K562 (cell line): Measurements from ENCODE around the gene SLC27A4. TPM values are rescaled to one million over a fixed set of nuclear protein-coding genes. Genes with fewer than 3 reads are reported as not detected.

Experiments
- ATAC-seq: fragments of 200-7000 bp; cut with Tn5 transposase; 3 replicates; pipeline ENCODE4 v1.9.1; 2020; ENCODE audit warnings: moderate library complexity
- BruUV-seq: library from RNA; stranded (reverse); fragments of 400-500 nt; replicated peaks from 2 replicates; lab custom pipeline; 2021; lab: Mats Ljungman, UMichigan
- CTCF ChIA-PET: fragments of 300-600 bp; formaldehyde crosslinking; extraction: SDS; loops from one replicate; lab custom pipeline; 2021; ENCODE audit warnings: low intra/inter-chr PET ratio; lab: Yijun Ruan, JAX
- POLR2A ChIA-PET: fragments of 300-600, 350-650 bp; sonication (Branson Sonifier 250); formaldehyde crosslinking; extraction: SDS; loops from one replicate; lab custom pipeline; 2021; ENCODE audit warnings: antibody characterized with exemption, inconsistent platforms; lab: Yijun Ruan, JAX
- DNase-seq, 4 experiments: peaks; one replicate each; pipeline versions ENCODE4 v3.0.0 to v3.0.0-alpha.2; 2011 to 2018; ENCODE audit warnings: low spot score in 3 of 4, mixed read lengths in 3 of 4; ENCODE audit errors: extremely low read depth in 1 of 4
- FAIRE-seq: peaks from 2 replicates; lab custom pipeline; 2011; peaks lifted over from hg19 to GRCh38; lab: Jason Lieb, UNC
- H2AFZ ChIP-seq: 2 replicates; pipeline ENCODE4 v1.6.0; 2011; ENCODE audit warnings: low read depth, low read length, control low read depth, inconsistent platforms
- H3K27ac ChIP-seq: fragments of 200-600 bp; 3 replicates; pipeline ENCODE4 v1.8.0; 2011; ENCODE audit warnings: low read depth, mild to moderate bottlenecking, control low read depth, inconsistent platforms, low read length, moderate library complexity, mixed read lengths; ENCODE audit errors: extremely low read depth
- H3K27me3 ChIP-seq, 2 experiments: fragments of 300-600 bp in 1 of 2; 2 replicates in 1 of 2; 3 replicates in 1 of 2; pipeline versions ENCODE4 v1.6.0 to v1.8.0; 2011; ENCODE audit warnings: inconsistent platforms in 2 of 2, low read length in 2 of 2, mild to moderate bottlenecking in 1 of 2, mixed read lengths in 1 of 2, moderate library complexity in 1 of 2; ENCODE audit not compliant: control insufficient read depth in 2 of 2, insufficient read depth in 2 of 2
- H3K36me3 ChIP-seq: fragments of 300-600 bp; 3 replicates; pipeline ENCODE4 v1.8.0; 2011; ENCODE audit warnings: mild to moderate bottlenecking, low read length, inconsistent platforms; ENCODE audit not compliant: control insufficient read depth, insufficient read depth
- H3K4me1 ChIP-seq, 2 experiments: fragments of 200-600 bp in 1 of 2; replicated peaks in 1 of 2; 2 replicates in 1 of 2; 3 replicates in 1 of 2; pipeline versions ENCODE4 v1.5.1 to v1.8.0; 2011; ENCODE audit warnings: inconsistent platforms in 2 of 2, low read length in 2 of 2, mild to moderate bottlenecking in 1 of 2, mixed read lengths in 1 of 2, moderate library complexity in 1 of 2; ENCODE audit not compliant: control insufficient read depth in 2 of 2, insufficient read depth in 2 of 2
- H3K4me2 ChIP-seq: 2 replicates; pipeline ENCODE4 v1.6.1; 2011; ENCODE audit warnings: low read length, control low read depth, inconsistent platforms, mixed read lengths; ENCODE audit not compliant: insufficient read depth
- H3K4me3 ChIP-seq: fragments of 200-600 bp; sonication (generic), shearing (Covaris generic); 2 replicates; pipeline ENCODE4 v1.5.1; 2016; ENCODE audit warnings: control low read depth, inconsistent platforms
- H3K79me2 ChIP-seq: fragments of 200-600 bp; 3 replicates; pipeline ENCODE4 v1.8.0; 2011; ENCODE audit warnings: low read length, inconsistent platforms; ENCODE audit not compliant: control insufficient read depth, insufficient read depth
- H3K9ac ChIP-seq, 2 experiments: 2 replicates each; pipeline versions ENCODE4 v1.6.0 to v1.6.1; 2011; ENCODE audit warnings: low read depth in 2 of 2, low read length in 2 of 2, control low read depth in 1 of 2, inconsistent platforms in 1 of 2, mild to moderate bottlenecking in 1 of 2, mixed read lengths in 1 of 2; ENCODE audit not compliant: insufficient read depth in 1 of 2
- H3K9me1 ChIP-seq: one replicate; pipeline ENCODE4 v1.6.0; 2011; ENCODE audit warnings: inconsistent platforms, mild to moderate bottlenecking, low read length, moderate library complexity; ENCODE audit not compliant: control insufficient read depth, insufficient read depth
- H3K9me3 ChIP-seq: replicated peaks from 2 replicates; pipeline ENCODE4 v1.5.1; 2011; ENCODE audit warnings: low read depth, low read length, inconsistent platforms; ENCODE audit not compliant: control insufficient read depth, insufficient read depth
- H4K20me1 ChIP-seq: replicated peaks from 2 replicates; pipeline ENCODE4 v1.6.1; 2011; ENCODE audit warnings: low read length, inconsistent platforms, mixed read lengths; ENCODE audit not compliant: control insufficient read depth, insufficient read depth
- BMI1 ChIP-seq: fragments of 150-350 bp; IDR thresholded peaks from 2 replicates; pipeline ENCODE4 v1.6.1; 2014; ENCODE audit warnings: low read length
- CBX1 ChIP-seq: sonication (generic); IDR thresholded peaks from 2 replicates; pipeline ENCODE4 v1.6.1; 2016; ENCODE audit warnings: antibody characterized with exemption, low read depth, mild to moderate bottlenecking
- ETV6 ChIP-seq, 3 experiments: fragments of 150-350 bp in 1 of 3; sonication (generic) in 1 of 3; formaldehyde crosslinking in 1 of 3; IDR thresholded peaks; 2 replicates each; pipeline versions ENCODE4 v1.6.1 to v1.8.0; 2014 to 2022; ENCODE audit warnings: borderline replicate concordance in 2 of 3, low read depth in 2 of 3, antibody characterized with exemption in 1 of 3, low read length in 1 of 3, mild to moderate bottlenecking in 1 of 3, missing genetic modification reagents in 1 of 3
- HCFC1 ChIP-seq: IDR thresholded peaks from 2 replicates; pipeline ENCODE4 v1.6.1; 2012; ENCODE audit warnings: low read depth, low read length, improper control_type of control experiment
- NCOA1 ChIP-seq: fragments of 450-650 bp; IDR thresholded peaks from 2 replicates; pipeline ENCODE4 v1.6.1; 2016; ENCODE audit warnings: low read depth
- PHF20 ChIP-seq: fragments of 450-650 bp; IDR thresholded peaks from 2 replicates; pipeline ENCODE4 v1.6.1; 2018; ENCODE audit not compliant: partially characterized antibody
- PHTF2 ChIP-seq: fragments of 250-450 bp; sonication (Bioruptor Pico); IDR thresholded peaks from 2 replicates; pipeline ENCODE4 v1.5.0; 2021; ENCODE audit warnings: mild to moderate bottlenecking
- SIN3A ChIP-seq, 2 experiments: fragments of 150-350 bp in 1 of 2; IDR thresholded peaks; 2 replicates each; pipeline ENCODE4 v1.6.1; 2011 to 2016; ENCODE audit warnings: borderline replicate concordance in 2 of 2, low read depth in 2 of 2, low read length in 2 of 2, mild to moderate bottlenecking in 2 of 2, moderate library complexity in 2 of 2; ENCODE audit not compliant: control insufficient read depth in 1 of 2
- SMARCA5 ChIP-seq: fragments of 450-650 bp; IDR thresholded peaks from 2 replicates; pipeline ENCODE4 v1.6.1; 2016
- SMARCC2 ChIP-seq: fragments of 450-650 bp; IDR thresholded peaks from 2 replicates; pipeline ENCODE4 v1.6.1; 2017; ENCODE audit warnings: antibody characterized with exemption, moderate library complexity, mild to moderate bottlenecking, low read depth
- SP1 ChIP-seq: sonication (generic); formaldehyde crosslinking; IDR thresholded peaks from 2 replicates; pipeline ENCODE4 v1.8.1; 2022; ENCODE audit warnings: mild to moderate bottlenecking, missing genetic modification reagents
- SP2 ChIP-seq: IDR thresholded peaks from 2 replicates; pipeline ENCODE4 v1.6.1; 2011; ENCODE audit warnings: mild to moderate bottlenecking, low read depth, low read length, moderate library complexity; ENCODE audit not compliant: poor library complexity, severe bottlenecking; ENCODE audit errors: extremely low read depth
- TRIM25 ChIP-seq: fragments of 450-650 bp; IDR thresholded peaks from 2 replicates; pipeline ENCODE4 v1.7.0; 2016; ENCODE audit warnings: borderline replicate concordance
- USF1 ChIP-seq: sonication (generic); formaldehyde crosslinking; IDR thresholded peaks from 2 replicates; pipeline ENCODE4 v1.9.0; 2022; ENCODE audit warnings: mild to moderate bottlenecking, missing genetic modification reagents
- ZKSCAN1 ChIP-seq: fragments of 150-350 bp; IDR thresholded peaks from 2 replicates; pipeline ENCODE4 v1.6.1; 2016; ENCODE audit warnings: low read depth, low read length
- ZNF143 ChIP-seq: sonication (generic); formaldehyde crosslinking; IDR thresholded peaks from 2 replicates; pipeline ENCODE4 v1.9.0; 2022; ENCODE audit warnings: mild to moderate bottlenecking, missing genetic modification reagents
- ZNF3 ChIP-seq: fragments of 250-450 bp; sonication (Bioruptor Pico); IDR thresholded peaks from 2 replicates; pipeline ENCODE4 v1.5.0; 2021; ENCODE audit warnings: mild to moderate bottlenecking, moderate library complexity
- ZNF511 ChIP-seq: sonication (generic); formaldehyde crosslinking; IDR thresholded peaks from 2 replicates; pipeline ENCODE4 v1.8.0; 2022; ENCODE audit warnings: mild to moderate bottlenecking, missing genetic modification reagents
- ZNF583 ChIP-seq: fragments of 250-450 bp; sonication (Bioruptor Pico); IDR thresholded peaks from 2 replicates; pipeline ENCODE4 v1.4.0; 2020
- WGBS: fragments of 100-300 bp; shearing (Covaris generic); methylation state at CpG from one replicate; pipeline ENCODE4 v1.1.6; 2016; ENCODE audit warnings: low coverage, mixed read lengths; ENCODE audit not compliant: insufficient coverage; ENCODE audit errors: missing lambda C conversion rate; 5-methylcytosine and 5-hydroxymethylcytosine counted together
- in situ Hi-C: fragments of 300-500 bp; cut with MboI; formaldehyde crosslinking; loops from 4 replicates; pipeline ENCODE4 v1.15.0; 2018; ENCODE audit warnings: inconsistent platforms, mixed read lengths
- intact Hi-C: fragments of 100-400 bp; cut with micrococcal nuclease; formaldehyde crosslinking; loops from 2 replicates; pipeline ENCODE4 v1.14.2; 2022
- polyA plus RNA-seq, 8 experiments: library from polyadenylated mRNA; depleted of rRNA in 4 of 8; stranded (reverse) in 5 of 8; unstranded in 3 of 8; fragments of >200 nt; fragmentation: Nextera tagmentation in 2 of 8; fragmentation: Illumina TruSeq in 1 of 8; extraction: Ambion mirVana in 2 of 8; extraction: Trizol in 1 of 8; gene quantifications; 2 replicates each; pipeline versions ENCODE4 v1.2.1 to v1.2.3, GENCODE V29; 2011 to 2014; ENCODE audit warnings: inconsistent platforms in 1 of 8, missing spikeins in 1 of 8
- total RNA-seq, 7 experiments: library from RNA; depleted of rRNA in 6 of 7; stranded (reverse); fragments of >200 nt in 6 of 7; fragmentation: Illumina TruSeq in 2 of 7; extraction: Trizol in 2 of 7; gene quantifications; 2 replicates each; pipeline versions ENCODE4 v1.2.1 to v1.2.3, GENCODE V29; 2011 to 2021; ENCODE audit warnings: low replicate concordance in 1 of 7

The SLC27A4 gene
- total and polyA plus RNA-seq, 9 of the 15 experiments (the other 6 are each of a cell fraction or from before 2014, with no cell fraction given) = 0.25 to 35.7 (median 14.0) TPM

- TF ChIP-seq SP1 (CRISPR knock-in tag) = no peak
- no peak for TF ChIP-seq SP2
- TF ChIP-seq USF1 (CRISPR knock-in tag) = no peak
- no peak for TF ChIP-seq CBX1
- TF ChIP-seq ZNF511 (CRISPR knock-in tag) = no peak
These were observed 50.7 kb downstream of the SLC27A4 start (continued) for GRCh38 chr9:128390813-128391711.

- Histone ChIP-seq H3K4me1 (peaks cover 0 to 14% of the 10 kb centered on the region in 2 experiments; a peak in 3 of 5 replicates), H3K79me2 (no peaks in the 10 kb centered on the region), H2AFZ (no peak overlapping the region), H3K9me3 (no peaks in the 10 kb centered on the region), H3K27ac (no peak overlapping the region), H3K27me3 (peaks cover 2 to 5% of the 10 kb centered on the region in 2 experiments; a peak in 4 of 5 replicates), H3K9me1 (no peaks in the 10 kb centered on the region), H4K20me1 (no peaks in the 10 kb centered on the region), H3K36me3 (peaks cover 52% of the 10 kb centered on the region; the same call in 2 of the 3 replicates), H3K4me3 (no peak overlapping the region), H3K4me2 (no peak overlapping the region), H3K9ac (no peak overlapping the region)
- in situ Hi-C loops = no loop called here
- ChIA-PET POLR2A (interaction anchor here (1.5 kb wide), 1 partner anchor 14 kb away, joined by 3 read pairs; no protein-coding TSS in a partner anchor), CTCF (no interaction called here)
- WGBS = 97% methylated on average over 15 of the region's 21 CpGs
- no peak for FAIRE-seq
- BruUV-seq = no TSS peak
- no peak for DNase-seq
- intact Hi-C loops = no loop called here
- ATAC-seq = no peak
- no peak for TF ChIP-seq PHF20
- no peak for TF ChIP-seq TRIM25
- no peak for TF ChIP-seq ZNF583 (CRISPR knock-in tag)
- no peak for TF ChIP-seq SMARCC2
- no peak for TF ChIP-seq ZNF143 (CRISPR knock-in tag)
- TF ChIP-seq ZKSCAN1 = no peak
- TF ChIP-seq HCFC1 = no peak
- no peak for TF ChIP-seq BMI1
- TF ChIP-seq ETV6 (IDR thresholded peaks at IDR 0.05; ENCODE audit: borderline replicate concordance in 1 of 2, low read depth in 2 of 2, low read length in 1 of 2) = no peak
- TF ChIP-seq ETV6 (CRISPR knock-in tag; IDR thresholded peaks at IDR 0.05; ENCODE audit: borderline replicate concordance) = no peak
- no peak for TF ChIP-seq SMARCA5
- TF ChIP-seq ZNF3 (CRISPR knock-in tag) = no peak
- no peak for TF ChIP-seq SIN3A (IDR thresholded peaks at IDR 0.05; ENCODE audit: borderline replicate concordance in 2 of 2, control insufficient read depth in 1 of 2, low read depth in 2 of 2, low read length in 2 of 2)
- TF ChIP-seq PHTF2 (CRISPR knock-in tag) = no peak
- TF ChIP-seq NCOA1 = no peak
These were observed 51.6 kb downstream of the SLC27A4 start for GRCh38 chr9:128391956-128392301.
